Smooth muscle cell (in vitro differentiated cells): ENCODE measurements around the gene ZNF100. TPM values are rescaled to one million over a fixed set of nuclear protein-coding genes. Genes with fewer than 3 reads are reported as not detected.
"Not testable (repeated sequence)": the region's sequence is repeated elsewhere in the genome, so short reads cannot be mapped to it uniquely, and the experiment has no call there.

Experiments used
- DNase-seq: peaks from one replicate; lab custom pipeline; 2025; ENCODE audit not compliant: unreplicated experiment; lab: John Stamatoyannopoulos, UW
- H2AFZ ChIP-seq: fragments of 200-600 bp; sonication (generic); 2 replicates; pipeline ENCODE4 v1.6.0; 2016; ENCODE audit warnings: antibody characterized with exemption, low read depth, mild to moderate bottlenecking
- H3F3A ChIP-seq: fragments of 200-600 bp; sonication (generic); 2 replicates; pipeline ENCODE4 v1.6.0; 2017; ENCODE audit warnings: antibody characterized with exemption, low read depth
- H3K27ac ChIP-seq: fragments of 200-600 bp; sonication (generic); 2 replicates; pipeline ENCODE4 v1.5.1; 2016; ENCODE audit warnings: low read depth, mild to moderate bottlenecking
- H3K27me3 ChIP-seq: fragments of 200-600 bp; sonication (generic); 2 replicates; pipeline ENCODE4 v1.6.1; 2016; ENCODE audit warnings: low read depth, mild to moderate bottlenecking
- H3K36me3 ChIP-seq: fragments of 200-600 bp; sonication (generic); 2 replicates; pipeline ENCODE4 v1.5.1; 2016; ENCODE audit warnings: low read depth
- H3K4me1 ChIP-seq: fragments of 200-600 bp; sonication (generic); 2 replicates; pipeline ENCODE4 v1.5.1; 2016; ENCODE audit warnings: low read depth
- H3K4me2 ChIP-seq: fragments of 200-600 bp; sonication (generic); 2 replicates; pipeline ENCODE4 v1.6.0; 2016; ENCODE audit warnings: mild to moderate bottlenecking
- H3K4me3 ChIP-seq: fragments of 200-600 bp; sonication (generic); 2 replicates; pipeline ENCODE4 v1.5.1; 2016; ENCODE audit warnings: mild to moderate bottlenecking
- H3K79me2 ChIP-seq: fragments of 200-600 bp; sonication (generic); 2 replicates; pipeline ENCODE4 v1.6.0; 2016; ENCODE audit warnings: low read depth, mild to moderate bottlenecking
- H3K9ac ChIP-seq: fragments of 200-600 bp; sonication (generic); 2 replicates; pipeline ENCODE4 v1.6.0; 2016; ENCODE audit warnings: low read depth
- H3K9me3 ChIP-seq: fragments of 200-600 bp; sonication (generic); replicated peaks from 2 replicates; pipeline ENCODE4 v1.5.1; 2016; ENCODE audit warnings: low read depth
- H4K20me1 ChIP-seq: fragments of 200-600 bp; sonication (generic); 2 replicates; pipeline ENCODE4 v1.6.0; 2016; ENCODE audit warnings: low read depth
- CTCF ChIP-seq: fragments of 200-600 bp; sonication (generic); IDR thresholded peaks from 2 replicates; pipeline ENCODE4 v1.5.1; 2017; ENCODE audit warnings: borderline replicate concordance, mild to moderate bottlenecking, antibody characterized with exemption; ENCODE audit not compliant: insufficient read depth, poor library complexity, severe bottlenecking
- WGBS: methylation state at CpG from one replicate; pipeline ENCODE4 v1.1.7; 2016; ENCODE audit warnings: low lambda C conversion rate; 5-methylcytosine and 5-hydroxymethylcytosine counted together
- polyA plus RNA-seq: library from polyadenylated mRNA; unstranded; fragments of >200 nt; fragmentation: Nextera tagmentation; extraction: Ambion mirVana; gene quantifications from 2 replicates; pipeline ENCODE4 v1.2.1, GENCODE V29; 2016
- total RNA-seq: library from RNA; depleted of rRNA; stranded (reverse); fragments of >200 nt; gene quantifications from 2 replicates; pipeline ENCODE4 v1.2.3, GENCODE V29; 2014

ZNF100 gene
- total and polyA plus RNA-seq, 2 experiments from 2014 or later: 1.5 to 5.7 TPM

DNA sequence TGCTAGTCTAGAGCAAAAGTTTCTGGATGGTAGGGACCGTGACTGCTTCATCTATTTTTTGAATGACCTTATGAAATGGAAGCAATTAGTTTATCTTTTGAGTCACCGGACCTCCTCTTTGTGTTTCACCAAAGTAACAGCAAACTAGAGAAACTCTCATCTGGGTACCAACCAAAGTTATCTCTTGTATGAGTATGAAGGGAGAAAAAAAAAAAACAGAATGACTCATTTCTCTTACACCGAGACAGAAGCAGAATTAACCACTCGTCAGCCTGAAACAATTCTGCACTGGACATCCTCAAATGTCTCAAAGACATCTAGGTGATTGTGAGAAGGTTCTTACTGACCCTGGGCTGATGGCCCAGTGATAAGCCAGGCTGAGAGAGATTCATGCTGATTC is 18.3 kb downstream of the ZNF100 start:
- no peaks in the 10 kb centered on the region for H3F3A ChIP-seq
- H3K79me2 ChIP-seq: peaks cover 27% of the 10 kb centered on the region
- H2AFZ ChIP-seq: no peak overlapping the region
- H3K4me1 ChIP-seq: no peaks in the 10 kb centered on the region
- no peaks in the 10 kb centered on the region for H3K9me3 ChIP-seq
- no peak for TF ChIP-seq CTCF
- H3K4me3 ChIP-seq: no peak overlapping the region
- H3K27ac ChIP-seq: no peak overlapping the region
- H3K9ac ChIP-seq: no peak overlapping the region
- H3K4me2 ChIP-seq: no peak overlapping the region
- no peak for DNase-seq
- no peaks in the 10 kb centered on the region for H3K36me3 ChIP-seq
- H4K20me1 ChIP-seq: peaks cover 7% of the 10 kb centered on the region
- 36% methylated on average over 4 of the region's 4 CpGs for WGBS
- no peaks in the 10 kb centered on the region for H3K27me3 ChIP-seq

- Histone ChIP-seq H3K4me1 (no peaks in the 10 kb centered on the region), H3K4me2 (no peak overlapping the region), H3K9me3 (no peaks in the 10 kb centered on the region), H2AFZ (no peak overlapping the region), H3K79me2 (peaks cover 22% of the 10 kb centered on the region), H3K27me3 (no peaks in the 10 kb centered on the region), H3K36me3 (no peaks in the 10 kb centered on the region), H3K9ac (no peak overlapping the region), H3F3A (no peaks in the 10 kb centered on the region), H3K4me3 (no peak overlapping the region), H3K27ac (no peak overlapping the region), H4K20me1 (peaks cover 7% of the 10 kb centered on the region)
- DNase-seq: no peak
- no peak for TF ChIP-seq CTCF
- WGBS: 76% methylated on average over 1 of the region's 1 CpG
These were observed 19.3 kb downstream of the ZNF100 start for GRCh38 chr19:21748088-21748487.

DNA sequence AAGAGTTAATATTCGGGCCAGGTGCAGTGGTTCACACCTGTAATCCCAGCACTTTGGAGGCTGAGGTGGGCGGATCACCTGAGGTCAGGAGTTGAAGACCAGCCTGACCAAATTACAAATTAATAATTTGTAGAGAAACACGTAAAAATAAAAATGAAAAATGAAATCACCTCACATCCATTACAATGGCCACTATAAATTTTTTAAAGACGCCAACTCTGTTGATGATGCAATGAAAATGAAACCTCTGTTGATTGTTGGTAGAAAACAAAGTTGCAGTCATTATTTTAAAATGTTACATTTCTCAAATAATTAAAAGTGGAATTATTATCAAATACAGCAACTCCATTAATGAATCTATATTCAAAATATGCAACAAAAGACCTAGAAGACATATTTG is 26.8 kb downstream of the ZNF100 start:
- no peak for DNase-seq
- no peaks in the 10 kb centered on the region for H3K79me2 ChIP-seq
- peaks cover 7% of the 10 kb centered on the region for H3K9me3 ChIP-seq
- H3K4me3 ChIP-seq: no peak overlapping the region
- no peak overlapping the region for H3K27ac ChIP-seq
- 98% methylated on average over 4 of the region's 4 CpGs for WGBS
- TF ChIP-seq CTCF: no peak
- H3K27me3 ChIP-seq: no peaks in the 10 kb centered on the region
- no peak overlapping the region for H3K9ac ChIP-seq
- H4K20me1 ChIP-seq: no peaks in the 10 kb centered on the region
- no peaks in the 10 kb centered on the region for H3F3A ChIP-seq
- no peak overlapping the region for H2AFZ ChIP-seq
- no peaks in the 10 kb centered on the region for H3K4me1 ChIP-seq
- peaks cover 17% of the 10 kb centered on the region for H3K36me3 ChIP-seq
- H3K4me2 ChIP-seq: no peak overlapping the region

DNA sequence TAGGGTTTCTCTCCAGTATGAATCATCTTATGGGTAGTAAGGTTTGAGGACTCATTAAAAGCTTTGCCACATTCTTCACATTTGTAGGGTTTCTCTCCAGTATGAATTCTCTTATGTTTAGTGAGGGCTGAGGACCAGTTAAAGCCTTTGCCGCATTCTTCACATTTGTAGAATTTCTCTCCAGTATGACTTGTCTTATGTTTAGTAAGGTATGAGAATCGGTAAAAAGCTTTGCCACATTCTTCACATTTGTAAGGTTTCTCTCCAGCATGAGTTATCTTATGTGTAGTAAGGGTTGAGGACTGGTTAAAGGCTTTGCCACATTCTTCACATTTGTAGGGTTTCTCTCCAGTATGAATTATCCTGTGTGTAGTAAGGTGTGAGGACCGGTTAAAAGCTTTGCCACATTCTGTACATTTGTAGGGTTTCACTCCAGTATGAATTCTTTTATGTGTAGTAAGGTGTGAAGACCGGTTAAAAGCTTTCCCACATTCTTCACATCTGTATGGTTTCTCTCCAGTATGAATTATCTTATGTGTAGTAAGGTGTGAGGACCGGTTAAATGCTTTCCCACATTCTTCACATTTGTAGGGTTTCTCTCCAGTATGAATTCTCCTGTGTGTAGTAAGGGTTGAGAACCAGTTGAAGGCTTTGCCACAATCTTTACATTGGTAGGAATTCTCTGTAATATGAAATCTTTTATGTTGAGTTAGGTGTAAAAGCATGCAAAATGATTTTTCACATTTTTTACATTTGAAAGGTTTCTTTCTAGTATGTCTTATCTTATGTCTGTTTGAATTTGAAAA is 40.2 kb downstream of the ZNF100 start:
- H3K79me2 ChIP-seq, H2AFZ ChIP-seq, H3K27me3 ChIP-seq, H3K27ac ChIP-seq, H3F3A ChIP-seq, H4K20me1 ChIP-seq, H3K9ac ChIP-seq, DNase-seq, H3K4me1 ChIP-seq, H3K4me2 ChIP-seq: not testable (repeated sequence)
- peak overlapping the region; percentile 0 for H3K4me3 ChIP-seq
- peaks cover 59% of the 10 kb centered on the region for H3K9me3 ChIP-seq
- WGBS: 98% methylated on average over 5 of the region's 5 CpGs
- H3K36me3 ChIP-seq: peaks cover 41% of the 10 kb centered on the region
